GM19463 (cell line): ENCODE results near the gene AJUBA.
"Not testable (repeated sequence)": the region's sequence is repeated elsewhere in the genome, so short reads cannot be mapped to it uniquely, and the experiment has no call there.

ENCODE experiments used
- ATAC-seq: cut with Tn5 transposase; IDR thresholded peaks from one replicate; pipeline ENCODE4 v1.9.1; 2021; ENCODE audit warnings: mild to moderate bottlenecking, moderate library complexity; ENCODE audit not compliant: unreplicated experiment

Gene AJUBA

DNA sequence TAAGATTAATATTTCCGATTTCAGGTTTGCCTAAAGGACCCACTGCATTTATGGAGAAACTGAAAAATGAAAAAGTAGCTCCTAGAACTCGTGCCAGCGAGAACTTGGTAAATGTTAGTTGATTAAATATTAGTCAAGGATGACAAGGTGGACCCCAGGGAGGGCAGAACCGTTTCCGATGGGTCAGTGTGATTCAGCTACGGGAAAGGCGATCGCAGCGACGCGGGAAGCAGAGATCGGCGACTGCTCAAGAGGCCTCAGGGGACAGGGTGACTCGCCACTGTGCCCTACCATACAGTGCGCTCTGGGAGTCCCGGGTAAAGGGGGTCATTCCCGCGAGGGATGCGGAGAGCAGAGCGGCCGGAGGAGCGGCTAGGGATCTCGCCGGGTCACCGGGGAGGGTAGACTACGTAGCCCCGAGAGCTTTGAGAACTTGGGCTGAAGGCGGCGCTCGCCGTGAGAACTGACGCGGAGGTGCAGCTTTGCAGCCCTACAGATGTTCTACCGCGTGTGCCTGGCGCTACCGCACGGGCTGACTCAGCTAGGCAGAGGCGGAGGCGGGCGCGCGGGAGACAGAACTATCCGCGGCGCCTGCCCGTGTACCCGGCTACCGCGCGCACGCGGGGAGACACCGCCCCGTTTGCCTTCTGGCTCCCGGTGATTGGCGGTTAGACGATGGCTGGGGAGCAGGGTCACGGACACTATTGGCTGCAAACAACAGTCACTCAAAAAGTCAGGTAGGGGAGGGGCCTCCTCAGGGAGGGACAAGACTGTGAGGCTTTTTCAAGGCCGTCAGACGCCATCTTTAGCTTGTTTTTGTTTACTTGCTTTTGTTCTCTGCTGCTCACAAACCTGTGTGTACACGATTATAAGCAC, 24.4 kb upstream of the AJUBA start:
- peak; percentile 94 for ATAC-seq

DNA sequence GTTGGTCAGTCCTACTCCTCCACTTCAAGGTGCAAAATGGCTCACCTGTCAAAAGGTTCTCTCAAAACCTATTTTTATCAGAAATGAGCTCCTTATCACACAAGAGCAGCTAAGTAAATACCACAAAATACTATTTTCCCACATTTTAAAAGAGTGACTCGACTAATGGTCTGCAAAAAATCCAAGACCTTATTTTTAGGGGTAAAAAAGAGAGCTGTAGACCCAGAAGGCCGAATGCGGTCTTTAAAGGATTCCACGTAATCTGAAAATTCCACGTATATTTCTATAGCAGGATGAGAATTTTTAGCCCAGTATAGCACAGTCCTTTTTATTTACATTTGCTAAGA, 23.8 kb upstream of the AJUBA start:
- no peak for ATAC-seq

GRCh38 chr14:23005451-23006187, 23.3 kb upstream of the AJUBA start:
- ATAC-seq = no peak

DNA sequence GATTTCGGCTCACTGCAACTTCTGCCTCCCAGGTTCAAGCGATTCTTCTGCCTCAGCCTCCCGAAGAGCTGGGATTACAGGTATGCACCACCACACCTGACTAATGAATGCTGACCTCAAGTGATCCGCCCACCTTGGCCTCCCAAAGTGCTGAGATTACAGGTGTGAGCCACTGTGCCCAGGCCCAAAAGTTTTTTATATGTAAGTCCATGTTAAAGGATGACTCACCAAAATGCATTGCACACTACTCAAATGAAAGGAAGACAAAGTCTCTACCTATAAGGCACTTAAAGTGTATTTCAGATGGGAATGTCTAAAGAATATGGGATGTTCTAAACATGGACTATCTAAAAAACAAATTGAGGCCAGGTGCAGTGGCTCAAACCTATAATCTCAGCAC, 21.9 kb upstream of the AJUBA start:
- ATAC-seq = not testable (repeated sequence)

- ATAC-seq = no peak
Observed at GRCh38 chr14:23002592-23002991, 20.2 kb upstream of the AJUBA start.

DNA sequence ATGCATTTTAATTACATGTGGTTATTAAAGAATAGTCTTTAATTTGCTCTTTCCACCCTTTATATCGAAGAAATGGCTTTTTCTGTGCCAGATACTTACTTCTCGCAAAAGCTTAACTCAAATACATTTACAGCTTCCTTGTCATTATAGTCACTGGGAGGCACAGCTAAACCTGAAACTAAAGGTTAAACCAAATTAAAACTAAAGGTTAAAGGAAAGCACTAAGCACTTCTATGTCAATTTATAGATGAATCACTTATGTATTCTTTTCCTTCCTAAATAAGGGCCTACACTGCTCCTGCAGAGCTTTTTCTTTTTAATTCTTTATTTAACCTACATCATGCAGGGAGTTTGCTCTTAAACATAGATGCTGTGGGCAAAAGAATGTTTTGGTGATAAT, 18.5 kb upstream of the AJUBA start:
- ATAC-seq = no peak

- no peak for ATAC-seq
Observed at GRCh38 chr14:22998329-22999012, 16.1 kb upstream of the AJUBA start.

GRCh38 chr14:22997676-22998323, 15.4 kb upstream of the AJUBA start:
- no peak for ATAC-seq

DNA sequence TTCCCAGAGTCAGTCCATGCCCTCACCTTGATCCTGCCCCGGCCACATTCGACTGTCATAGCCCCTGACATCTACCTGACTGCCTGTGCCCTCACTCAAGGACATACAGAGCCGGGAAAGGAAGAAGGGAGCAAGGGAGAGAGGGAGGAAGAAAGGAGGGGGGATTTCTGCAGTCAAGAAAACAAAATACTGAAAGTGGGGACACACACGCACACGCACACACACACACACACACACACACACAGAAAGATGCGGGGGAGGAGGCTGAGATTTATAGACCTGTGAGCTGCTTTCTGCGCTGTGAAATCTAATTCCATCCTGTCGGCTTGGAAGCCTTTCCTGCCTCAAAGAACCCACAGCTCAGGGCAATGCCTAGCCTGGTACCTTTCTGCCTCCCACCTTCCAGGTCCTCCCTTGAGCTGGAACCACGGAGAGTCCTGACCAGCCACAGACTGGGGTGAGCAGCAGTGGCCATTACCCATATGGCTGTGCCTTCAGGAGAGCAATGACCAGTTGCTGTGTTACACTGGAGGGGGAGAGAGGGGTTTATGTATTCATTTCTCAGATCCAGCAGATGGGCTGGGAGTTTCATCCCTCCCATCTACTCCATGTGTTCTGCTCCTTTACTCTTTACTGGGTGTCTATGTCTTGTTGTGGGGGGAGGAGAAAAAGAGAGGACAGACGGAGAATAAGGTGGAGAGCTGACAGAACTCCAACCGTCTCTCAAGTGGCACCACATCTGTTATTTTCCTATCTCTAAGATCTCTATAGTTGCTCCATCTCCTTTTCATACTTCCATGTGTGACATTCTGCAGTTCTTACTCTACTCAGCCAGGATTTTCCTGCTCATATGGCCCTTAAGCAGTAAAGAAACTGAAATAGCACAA, 14.7 kb upstream of the AJUBA start:
- ATAC-seq = no peak

- no peak for ATAC-seq
Observed at GRCh38 chr14:22995889-22996625, 13.7 kb upstream of the AJUBA start.

DNA sequence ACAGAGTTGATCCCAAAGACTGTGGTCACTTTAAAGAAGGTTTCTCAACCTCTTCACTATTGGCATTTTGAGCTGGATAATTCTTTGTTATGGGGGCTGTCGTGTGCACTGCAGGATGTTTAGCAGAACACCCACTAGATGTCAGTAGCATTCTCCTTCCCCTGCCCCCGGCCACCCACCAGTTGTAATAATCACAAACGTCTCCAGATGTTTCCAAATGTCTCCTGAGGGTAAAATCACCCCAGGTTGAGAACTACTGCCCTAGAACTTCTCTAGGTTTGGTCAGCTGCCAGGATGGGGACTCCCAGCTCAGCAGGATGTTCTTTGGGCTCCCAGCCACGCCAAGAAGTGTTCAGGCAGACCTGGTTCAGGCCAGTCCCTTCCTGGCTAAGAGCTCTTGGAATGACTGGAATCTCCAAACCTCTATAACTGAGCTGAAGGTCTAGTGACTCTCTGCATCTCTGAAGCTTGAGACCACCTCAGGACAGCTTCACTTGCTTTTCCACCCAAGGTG, 12.5 kb upstream of the AJUBA start:
- no peak for ATAC-seq

DNA sequence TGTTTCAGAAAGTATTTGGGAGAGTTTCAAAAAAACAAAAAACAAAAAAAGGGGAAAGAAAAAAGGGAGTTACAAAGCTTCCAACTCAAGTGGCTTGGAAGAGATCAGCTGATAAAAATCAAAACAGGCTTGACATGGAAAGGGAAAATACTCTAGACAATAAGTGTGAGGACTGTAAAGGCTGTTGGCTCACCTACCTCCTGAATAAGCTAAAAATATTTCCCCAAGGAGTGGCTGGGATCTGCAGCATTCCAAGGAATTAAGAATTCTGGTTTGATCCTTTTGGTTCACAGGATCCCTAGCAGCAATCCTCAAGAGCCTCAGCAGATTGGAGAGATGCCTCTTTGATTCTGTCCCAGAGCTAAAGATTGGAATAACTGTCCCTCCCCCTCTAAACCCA, 11.2 kb upstream of the AJUBA start:
- no peak for ATAC-seq

- ATAC-seq = no peak
Observed at GRCh38 chr14:22991852-22992251, 9.5 kb upstream of the AJUBA start.

DNA sequence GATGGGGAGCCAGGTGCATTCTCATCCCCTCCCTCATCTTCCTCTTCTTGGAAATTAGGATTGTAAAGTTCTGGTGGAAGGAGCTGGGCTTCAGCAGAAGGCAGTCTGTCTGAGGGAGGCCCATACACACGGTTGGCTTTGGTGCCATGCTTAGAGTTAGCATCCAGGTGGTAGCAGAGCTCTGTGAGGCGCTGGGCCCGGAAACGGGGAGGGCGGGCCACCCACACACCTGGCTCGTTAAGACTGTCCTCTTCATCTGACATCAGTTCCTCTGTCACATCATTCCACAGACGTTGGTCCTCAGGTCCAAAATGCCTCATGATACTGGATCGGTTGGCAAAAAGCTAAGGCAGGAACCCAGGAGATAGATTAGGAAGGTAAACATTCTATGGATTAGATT, 4.9 kb upstream of the AJUBA start:
- ATAC-seq = no peak

DNA sequence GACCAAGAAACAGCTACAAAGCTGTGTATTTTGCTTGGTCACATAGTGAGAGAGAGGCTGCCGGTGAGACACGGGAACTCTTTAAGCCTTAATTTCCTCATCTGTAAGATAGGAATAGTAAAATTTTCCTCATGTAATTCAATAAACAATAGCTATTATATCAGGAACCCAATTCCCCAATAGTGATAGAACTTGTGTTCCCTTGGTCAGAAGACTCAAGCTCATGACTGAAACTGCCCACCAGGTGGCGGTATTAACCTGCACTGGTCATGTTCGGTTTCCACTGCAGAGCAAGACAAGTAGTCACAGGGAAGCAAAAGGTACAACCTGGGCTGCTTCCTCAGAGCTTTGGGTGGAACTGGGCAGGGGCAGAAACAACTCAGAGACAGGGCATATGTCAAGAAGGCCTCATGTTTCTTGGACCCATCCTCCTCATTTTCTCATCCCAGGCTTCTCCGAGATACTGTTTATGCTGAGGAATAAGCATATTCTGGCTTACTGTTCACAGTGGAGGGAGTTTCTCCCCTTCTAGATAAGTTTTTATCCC, 4.2 kb upstream of the AJUBA start:
- ATAC-seq = peak; percentile 58

GRCh38 chr14:22985894-22986507, 3.6 kb upstream of the AJUBA start:
- no peak for ATAC-seq

DNA sequence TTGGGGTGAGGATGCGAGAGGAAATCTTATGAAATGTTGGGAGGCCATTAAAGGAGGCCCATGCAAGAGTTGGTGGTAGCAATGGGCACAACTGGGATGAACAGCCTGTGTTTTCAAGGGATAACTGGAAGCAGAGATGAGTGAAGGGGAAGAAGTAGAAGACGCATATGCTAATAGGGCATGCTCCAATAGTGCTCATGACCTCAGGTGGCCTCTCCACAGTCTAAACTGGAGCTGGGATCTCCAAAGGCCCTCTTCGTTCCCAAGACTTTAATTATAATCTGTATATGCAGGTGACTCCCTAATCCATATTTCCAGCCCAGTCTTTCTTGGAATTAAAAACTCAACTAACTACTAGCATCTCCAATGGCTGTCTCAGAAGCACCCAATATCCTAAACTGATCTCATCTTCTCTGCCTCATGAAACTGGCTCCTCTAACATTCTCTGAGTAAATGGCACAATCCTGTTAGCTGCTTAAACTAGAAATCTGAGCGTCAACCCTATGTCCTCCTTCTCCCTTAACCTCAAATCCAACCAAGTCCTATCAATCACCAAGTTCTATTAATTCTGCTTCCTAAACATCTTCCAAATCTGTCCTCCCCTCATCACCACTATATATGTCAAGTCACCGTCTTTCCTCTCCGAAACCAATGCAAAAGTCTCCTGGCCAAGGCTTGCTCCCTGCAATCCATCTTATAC, 2.8 kb upstream of the AJUBA start:
- no peak for ATAC-seq

DNA sequence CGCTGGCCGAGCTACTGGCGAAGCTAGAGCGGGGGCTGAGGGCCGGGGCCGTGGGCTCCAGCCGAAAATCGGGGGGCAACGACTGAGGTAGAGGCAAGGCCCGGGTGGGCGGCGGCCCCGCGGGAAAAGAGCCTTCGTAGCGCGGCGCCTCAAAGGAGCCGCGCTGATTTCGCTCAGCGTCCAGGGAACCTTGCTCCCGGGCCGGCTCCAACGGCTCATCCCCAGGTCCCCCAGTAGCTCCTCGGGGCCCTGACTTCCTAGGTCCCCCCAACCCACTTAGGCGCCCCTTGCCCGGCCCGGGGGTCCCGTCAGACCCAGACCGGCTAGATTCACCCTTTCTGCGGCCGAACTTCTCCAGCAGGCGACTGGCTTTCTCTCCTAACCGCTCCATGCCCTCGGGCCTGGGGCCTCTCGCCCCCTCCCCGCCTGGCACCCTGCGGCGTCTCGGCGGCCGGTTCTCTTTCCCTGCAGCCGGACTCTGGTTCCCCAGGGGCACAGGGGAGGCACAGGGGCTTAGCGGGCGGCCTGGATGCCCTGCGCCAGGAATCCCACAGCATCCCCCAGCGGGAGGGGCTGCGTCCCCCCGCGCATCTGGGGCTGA, 375 bp downstream of the AJUBA start:
- ATAC-seq = no peak
